Upper lobe of right lung (tissue), 1 donor: ENCODE measurements around the gene C2orf49. TPM values are rescaled to one million over a fixed set of nuclear protein-coding genes. Genes with fewer than 3 reads are reported as not detected.

Experiments used
- ATAC-seq: fragments of 200-7000 bp; cut with Tn5 transposase; one replicate; pipeline ENCODE4 v1.9.1; 2020; ENCODE audit warnings: mild to moderate bottlenecking, moderate library complexity
- DNase-seq: peaks from one replicate; pipeline ENCODE4 v3.0.0-alpha.2; 2020
- H3K27ac ChIP-seq: fragments of 200-600 bp; one replicate; pipeline ENCODE4 v1.8.0; 2022
- H3K27me3 ChIP-seq: fragments of 200-600 bp; one replicate; pipeline ENCODE4 v1.8.0; 2022; ENCODE audit warnings: mild to moderate bottlenecking
- H3K36me3 ChIP-seq: fragments of 200-600 bp; one replicate; pipeline ENCODE4 v1.8.0; 2022
- H3K4me1 ChIP-seq: fragments of 200-600 bp; one replicate; pipeline ENCODE4 v1.8.0; 2022
- H3K4me3 ChIP-seq: fragments of 200-600 bp; one replicate; pipeline ENCODE4 v1.8.0; 2022; ENCODE audit warnings: mild to moderate bottlenecking
- H3K9me3 ChIP-seq: fragments of 200-600 bp; one replicate; pipeline ENCODE4 v1.8.0; 2022
- CTCF ChIP-seq: fragments of 200-600 bp; IDR thresholded peaks from one replicate; pipeline ENCODE4 v1.8.0; 2022; ENCODE audit warnings: antibody characterized with exemption
- intact Hi-C: fragments of 100-400 bp; cut with DNase I; formaldehyde crosslinking; loops from one replicate; pipeline ENCODE4 v1.11.0; 2022
- total RNA-seq: library from RNA; stranded (reverse); fragmentation: NEBNext Ultra II Directional; extraction: Animal tissue kit (Norgen Biotek cat#: 25700); gene quantifications from one replicate; pipeline ENCODE4 v1.2.1, GENCODE V29; 2021
- donor health status: DM: no; HTN: yes; CAD: no; lungs with severe emphysema.

C2orf49 gene
- total RNA-seq, 1 donor from 2014 or later, result 18.0 TPM

- ATAC-seq, result no peak
- H3K9me3 ChIP-seq, result no peaks in the 10 kb centered on the region
- intact Hi-C loops, result no loop called here
- TF ChIP-seq CTCF, result no peak
- no peaks in the 10 kb centered on the region for H3K27me3 ChIP-seq
- H3K4me3 ChIP-seq, result no peak overlapping the region
- no peaks in the 10 kb centered on the region for H3K4me1 ChIP-seq
- H3K36me3 ChIP-seq, result peaks cover 60% of the 10 kb centered on the region
- no peak overlapping the region for H3K27ac ChIP-seq
- DNase-seq, result no peak
Observed at GRCh38 chr2:105357122-105357521, 19.8 kb downstream of the C2orf49 start.

GRCh38 chr2:105358593-105358992 lies 21.3 kb downstream of the C2orf49 start:
- no peak for TF ChIP-seq CTCF
- ATAC-seq, result no peak
- Histone ChIP-seq H3K36me3 (peaks cover 65% of the 10 kb centered on the region), H3K4me1 (no peaks in the 10 kb centered on the region), H3K27me3 (no peaks in the 10 kb centered on the region), H3K27ac (no peak overlapping the region), H3K9me3 (no peaks in the 10 kb centered on the region), H3K4me3 (no peak overlapping the region)
- intact Hi-C loops, result no loop called here
- DNase-seq, result no peak

- Histone ChIP-seq H3K4me3 (no peak overlapping the region), H3K27me3 (no peaks in the 10 kb centered on the region), H3K9me3 (no peaks in the 10 kb centered on the region), H3K36me3 (peaks cover 61% of the 10 kb centered on the region), H3K4me1 (no peaks in the 10 kb centered on the region), H3K27ac (no peak overlapping the region)
- intact Hi-C loops, result loop anchor here (5.0 kb wide), 1 partner anchor 166 kb away; no protein-coding TSS in a partner anchor
- no peak for DNase-seq
- TF ChIP-seq CTCF, result no peak
- ATAC-seq, result no peak
Observed at GRCh38 chr2:105361102-105361889, 24.0 kb downstream of the C2orf49 start.

GRCh38 chr2:105362862-105363591 lies 25.7 kb downstream of the C2orf49 start:
- ATAC-seq (no peak), DNase-seq (no peak)
- Histone ChIP-seq H3K27me3 (no peaks in the 10 kb centered on the region), H3K9me3 (no peaks in the 10 kb centered on the region), H3K36me3 (peaks cover 49% of the 10 kb centered on the region), H3K4me1 (no peaks in the 10 kb centered on the region), H3K27ac (no peak overlapping the region), H3K4me3 (no peak overlapping the region)
- TF ChIP-seq CTCF, result no peak
- intact Hi-C loops, result loop anchor here (5.0 kb wide), 1 partner anchor 164 kb away; no protein-coding TSS in a partner anchor

- H3K9me3 ChIP-seq, result no peaks in the 10 kb centered on the region
- no peaks in the 10 kb centered on the region for H3K4me1 ChIP-seq
- H3K27me3 ChIP-seq, result no peaks in the 10 kb centered on the region
- peaks cover 37% of the 10 kb centered on the region for H3K36me3 ChIP-seq
- no peak for ATAC-seq
- no peak overlapping the region for H3K27ac ChIP-seq
- no peak overlapping the region for H3K4me3 ChIP-seq
- intact Hi-C loops, result loop anchor here (5.0 kb wide), 1 partner anchor 163 kb away; no protein-coding TSS in a partner anchor
- no peak for DNase-seq
- no peak for TF ChIP-seq CTCF
Observed at GRCh38 chr2:105364436-105365139, 27.2 kb downstream of the C2orf49 start.
